PFSK-1 (cell line): Measurements from ENCODE around the gene BRINP1.

Experiments used
- REST ChIP-seq, 2 experiments: IDR thresholded peaks; 2 replicates each; pipeline versions ENCODE4 v1.6.1 to v1.8.0; 2011 to 2012; ENCODE audit warnings: low read depth in 2 of 2, low read length in 2 of 2, control low read depth in 1 of 2, inconsistent platforms in 1 of 2, mild to moderate bottlenecking in 1 of 2, moderate library complexity in 1 of 2; ENCODE audit not compliant: insufficient read depth in 1 of 2
- SIN3A ChIP-seq: IDR thresholded peaks from 2 replicates; pipeline ENCODE4 v1.6.1; 2012; ENCODE audit warnings: mild to moderate bottlenecking, low read length, moderate library complexity, borderline replicate concordance; ENCODE audit not compliant: insufficient read depth
- TAF1 ChIP-seq: IDR thresholded peaks from 2 replicates; pipeline ENCODE4 v1.6.1; 2012; ENCODE audit warnings: low read length, control low read depth, borderline replicate concordance; ENCODE audit not compliant: insufficient read depth

DNA sequence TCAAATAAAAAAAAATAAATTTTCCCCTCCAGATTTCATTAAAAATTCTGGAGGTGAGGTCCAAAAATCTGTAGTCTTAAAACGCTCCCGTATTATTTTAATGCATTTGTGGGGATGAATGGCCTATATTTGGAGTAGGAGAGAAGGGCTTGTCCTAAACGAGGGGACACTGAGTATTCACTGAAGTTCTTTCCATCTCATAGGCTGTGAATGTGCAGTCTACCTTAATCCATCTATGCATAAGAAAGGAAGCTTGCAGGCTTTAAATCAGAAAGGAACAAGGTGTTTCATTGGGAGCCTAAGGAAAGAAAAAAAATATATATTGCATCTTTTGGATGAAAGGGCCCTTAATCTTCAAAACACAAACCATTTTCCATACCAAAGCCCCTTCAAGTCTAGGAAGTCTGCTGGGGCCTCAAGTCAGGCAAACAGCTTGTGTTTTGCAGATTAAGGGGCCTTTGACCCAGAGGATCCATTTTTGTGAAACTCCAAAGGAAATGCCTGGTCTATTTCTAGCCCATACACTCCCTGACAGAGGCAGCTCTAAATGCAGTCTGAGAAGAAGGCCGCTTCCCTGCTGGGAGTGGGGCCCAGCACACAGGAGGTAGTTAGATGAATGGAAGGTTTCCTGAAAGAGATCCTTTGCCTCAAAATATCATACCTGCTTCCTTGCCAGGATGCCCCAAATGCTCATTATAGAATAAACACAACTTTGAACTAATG is 35.6 kb downstream of the BRINP1 start:
- TF ChIP-seq REST (IDR thresholded peaks at IDR 0.05; ENCODE audit: insufficient read depth in 1 of 2, low read depth in 2 of 2, low read length in 2 of 2), result no peak
- no peak for TF ChIP-seq SIN3A
- TF ChIP-seq TAF1, result no peak
